Spleen (tissue), 11 donors: Measurements from ENCODE around the gene MISP. TPM values are rescaled to one million over a fixed set of nuclear protein-coding genes. Genes with fewer than 3 reads are reported as not detected.

Experiments
- DNase-seq: peaks from one replicate; pipeline ENCODE4 v3.0.0-alpha.2; 2020
- H3K27ac ChIP-seq, 8 donors: fragments of 200-600 bp; sonication (generic) in 7 of 8; 1 replicate in 4 of 8; 2 replicates in 4 of 8; pipeline versions ENCODE4 v1.5.0 to v1.8.0; 2016 to 2021; ENCODE audit warnings: inconsistent platforms in 4 of 8, mild to moderate bottlenecking in 4 of 8, moderate library complexity in 1 of 8
- H3K27me3 ChIP-seq, 7 donors: fragments of 200-600 bp; sonication (generic) in 6 of 7; replicated peaks in 1 of 7; 1 replicate in 4 of 7; 2 replicates in 3 of 7; pipeline versions ENCODE4 v1.5.0 to v1.8.0; 2016 to 2021; ENCODE audit warnings: inconsistent platforms in 3 of 7, mild to moderate bottlenecking in 1 of 7
- H3K36me3 ChIP-seq, 6 donors: fragments of 200-600 bp; sonication (generic) in 5 of 6; 1 replicate in 4 of 6; 2 replicates in 2 of 6; pipeline versions ENCODE4 v1.5.0 to v1.8.0; 2016 to 2021; ENCODE audit warnings: inconsistent platforms in 2 of 6
- H3K4me1 ChIP-seq, 6 donors: fragments of 200-600 bp; sonication (generic) in 5 of 6; 1 replicate in 3 of 6; 2 replicates in 3 of 6; pipeline versions ENCODE4 v1.5.0 to v1.8.0; 2016 to 2021; ENCODE audit warnings: inconsistent platforms in 3 of 6
- H3K4me3 ChIP-seq, 8 donors: fragments of 200-600 bp; sonication (generic) in 7 of 8; 1 replicate in 4 of 8; 2 replicates in 4 of 8; pipeline versions ENCODE4 v1.5.0 to v1.8.0; 2016 to 2021; ENCODE audit warnings: inconsistent platforms in 4 of 8, mild to moderate bottlenecking in 4 of 8, moderate library complexity in 2 of 8
- H3K9me3 ChIP-seq, 8 donors: fragments of 200-600 bp; sonication (generic) in 7 of 8; 1 replicate in 4 of 8; 2 replicates in 4 of 8; pipeline versions ENCODE4 v1.5.0 to v1.8.0; 2016 to 2021; ENCODE audit warnings: inconsistent platforms in 4 of 8
- POLR2A ChIP-seq, 3 donors: fragments of 450-650 bp; IDR thresholded peaks; one replicate each; pipeline ENCODE4 v1.5.1; 2017; ENCODE audit warnings: antibody characterized with exemption in 3 of 3, mild to moderate bottlenecking in 1 of 3
- POLR2AphosphoS5 ChIP-seq, 3 donors: sonication (generic); formaldehyde crosslinking; IDR thresholded peaks; one replicate each; pipeline ENCODE4 v1.5.1; 2017; ENCODE audit warnings: antibody characterized with exemption in 3 of 3
- WGBS, 5 donors: extraction: QIAGEN DNeasy Blood & Tissue Kit in 3 of 5; methylation state at CpG; one replicate each; pipeline versions ENCODE4 v1.1.5 to v1.1.7; 2013 to 2018; 5-methylcytosine and 5-hydroxymethylcytosine counted together
- intact Hi-C: fragments of 100-400 bp; cut with DNase I; formaldehyde crosslinking; loops from one replicate; pipeline ENCODE4 v1.15.0; 2023; ENCODE audit warnings: low total_unique reads
- polyA plus RNA-seq, 3 donors: library from polyadenylated mRNA; stranded (reverse); fragments of 200-250 nt; gene quantifications; one replicate each; pipeline ENCODE4 v1.2.1, GENCODE V29; 2013
- total RNA-seq, 7 donors: library from RNA; depleted of rRNA in 3 of 7; stranded (reverse); fragments of >200 nt in 3 of 7; fragmentation: NEBNext Ultra II Directional in 4 of 7; extraction: Animal tissue kit (Norgen Biotek cat#: 25700) in 4 of 7; gene quantifications; one replicate each; pipeline versions ENCODE4 v1.1.0 to v1.2.1, GENCODE V29; 2016 to 2021
- TF ChIP-seq, protein P1 (sequence below), 11 experiments: fragments of 200-600 bp in 7 of 11; fragments of 450-650 bp in 4 of 11; sonication (generic) in 4 of 11; IDR thresholded peaks in 8 of 11; conservative IDR thresholded peaks in 3 of 11; 1 replicate in 7 of 11; 2 replicates in 4 of 11; pipeline versions ENCODE4 v1.4.0 to v1.8.0; 2016 to 2021; ENCODE audit warnings: antibody characterized with exemption in 11 of 11, inconsistent platforms in 4 of 11, mild to moderate bottlenecking in 1 of 11
- donor health status: healthy with polysubstance abuse.
- donor health status: DM: no; HTN: no; CAD: no; lungs with moderate emphysema.
- donor health status: DM: no; HTN: no; CAD: no.
- donor health status: Bipolar disorder and iron deficiency.
- donor health status: healthy.
- donor health status: DM: no; HTN: no; CAD: no.
- donor health status: DM: yes; HTN: yes; CAD: no.

MISP gene
- total and polyA plus RNA-seq, 10 donors: 0.13 TPM; not detected in 9

DNA sequence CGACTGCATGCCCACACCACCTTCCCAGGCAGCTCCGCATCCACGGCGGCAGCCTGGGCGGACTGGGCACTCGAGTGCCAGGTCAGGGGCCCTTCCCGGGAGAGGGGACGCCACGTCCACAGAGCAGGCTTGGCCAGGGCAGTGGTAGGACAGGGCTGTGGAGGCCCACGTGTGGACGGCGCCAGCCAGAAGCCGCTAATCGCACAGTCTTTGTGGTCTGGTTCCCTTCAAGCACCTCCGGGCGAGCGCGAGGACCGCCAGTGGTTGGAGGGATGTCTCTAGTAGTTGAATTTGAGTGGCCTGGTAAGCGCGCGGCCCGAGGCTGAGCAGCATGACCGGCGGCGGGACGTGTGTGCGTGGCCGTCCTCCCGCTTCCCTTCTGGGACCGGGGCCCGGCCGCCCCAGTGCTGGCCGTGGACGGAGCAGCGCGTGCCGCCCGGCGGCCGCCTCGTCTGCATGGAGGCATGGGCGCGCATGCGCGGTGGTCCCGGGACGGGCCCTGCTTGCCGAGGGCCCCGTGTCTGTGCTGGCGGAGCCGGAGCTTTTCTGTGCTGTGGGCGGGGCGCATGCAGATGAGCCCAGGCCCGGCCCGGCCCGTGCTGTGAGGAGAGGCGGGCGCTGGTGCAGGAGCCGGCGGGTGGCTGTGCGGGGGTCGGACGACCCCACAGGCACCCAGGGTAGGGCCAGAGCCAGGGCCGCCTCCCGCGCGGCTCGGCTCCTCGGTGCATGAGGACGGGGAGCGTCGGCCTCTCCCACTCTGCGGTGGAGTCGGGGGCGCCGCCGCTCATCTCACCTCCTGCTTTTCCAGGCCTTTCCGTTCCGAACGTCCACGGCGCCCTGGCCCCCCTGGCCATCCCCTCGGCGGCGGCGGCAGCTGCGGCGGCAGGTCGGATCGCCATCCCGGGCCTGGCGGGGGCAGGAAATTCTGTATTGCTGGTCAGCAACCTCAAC, 55.0 kb downstream of the MISP start:
- intact Hi-C loops: no loop called here
- Histone ChIP-seq H3K27ac (no peak overlapping the region), H3K4me1 (peaks cover 28 to 89% (median 52%) of the 10 kb centered on the region in 6 donors), H3K36me3 (peaks cover 16 to 100% (median 81%) of the 10 kb centered on the region in 6 donors), H3K9me3 (no peaks in the 10 kb centered on the region), H3K27me3 (no peaks in the 10 kb centered on the region), H3K4me3 (no peak overlapping the region)
- TF ChIP-seq POLR2A (IDR thresholded peaks at IDR 0.05): no peak
- TF ChIP-seq, protein P1, sequence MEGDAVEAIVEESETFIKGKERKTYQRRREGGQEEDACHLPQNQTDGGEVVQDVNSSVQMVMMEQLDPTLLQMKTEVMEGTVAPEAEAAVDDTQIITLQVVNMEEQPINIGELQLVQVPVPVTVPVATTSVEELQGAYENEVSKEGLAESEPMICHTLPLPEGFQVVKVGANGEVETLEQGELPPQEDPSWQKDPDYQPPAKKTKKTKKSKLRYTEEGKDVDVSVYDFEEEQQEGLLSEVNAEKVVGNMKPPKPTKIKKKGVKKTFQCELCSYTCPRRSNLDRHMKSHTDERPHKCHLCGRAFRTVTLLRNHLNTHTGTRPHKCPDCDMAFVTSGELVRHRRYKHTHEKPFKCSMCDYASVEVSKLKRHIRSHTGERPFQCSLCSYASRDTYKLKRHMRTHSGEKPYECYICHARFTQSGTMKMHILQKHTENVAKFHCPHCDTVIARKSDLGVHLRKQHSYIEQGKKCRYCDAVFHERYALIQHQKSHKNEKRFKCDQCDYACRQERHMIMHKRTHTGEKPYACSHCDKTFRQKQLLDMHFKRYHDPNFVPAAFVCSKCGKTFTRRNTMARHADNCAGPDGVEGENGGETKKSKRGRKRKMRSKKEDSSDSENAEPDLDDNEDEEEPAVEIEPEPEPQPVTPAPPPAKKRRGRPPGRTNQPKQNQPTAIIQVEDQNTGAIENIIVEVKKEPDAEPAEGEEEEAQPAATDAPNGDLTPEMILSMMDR (IDR thresholded peaks at IDR 0.05 in 8 of 11, conservative IDR thresholded peaks at IDR 0.05 in 3 of 11): peak in 1 of 11 experiments; percentile 1
- TF ChIP-seq POLR2AphosphoS5 (IDR thresholded peaks at IDR 0.05): peak in 2 of 3 donors; percentile 9 to 39
- DNase-seq: no peak
- 92 to 95% (median 94%) methylated on average over 48 to 93 of the region's 93 CpGs for WGBS, 5 donors

DNA sequence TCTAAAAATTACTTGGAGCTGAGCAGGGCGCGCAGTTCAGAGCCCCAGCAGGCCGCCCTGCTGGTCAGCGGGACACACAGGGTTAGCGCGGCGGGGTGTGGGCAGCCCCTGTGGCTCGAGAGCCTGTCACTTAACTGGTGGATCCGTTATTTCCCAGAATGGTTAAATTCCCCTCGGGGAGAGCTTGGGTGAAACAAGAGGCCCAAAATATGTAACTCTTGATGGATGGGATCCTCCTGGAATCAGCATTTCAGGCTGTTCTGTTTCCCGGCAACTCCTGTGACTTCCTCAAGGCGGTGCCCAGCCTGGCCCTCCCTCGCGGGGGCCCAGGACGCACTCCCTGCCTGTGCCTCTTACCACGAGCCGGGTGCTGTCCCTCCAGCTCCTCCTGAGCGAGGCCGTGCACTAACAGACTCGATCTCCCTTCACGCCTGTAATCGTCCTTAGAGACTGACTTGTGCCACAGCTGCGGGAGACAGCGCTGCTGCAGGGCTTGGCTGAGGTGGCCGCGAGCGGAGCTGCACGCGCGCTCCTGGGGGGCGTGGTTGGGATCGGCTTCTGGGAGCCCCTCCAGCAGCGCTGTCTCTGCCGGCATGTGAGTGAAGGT, 56.0 kb downstream of the MISP start:
- no peaks in the 10 kb centered on the region for H3K9me3 ChIP-seq
- H3K36me3 ChIP-seq: peaks cover 21 to 100% (median 92%) of the 10 kb centered on the region in 6 donors
- DNase-seq: no peak
- peak overlapping the region in 1 of 8 donors; percentile 13 for H3K27ac ChIP-seq
- intact Hi-C loops: no loop called here
- 83 to 90% (median 85%) methylated on average over 30 to 34 of the region's 34 CpGs for WGBS, 5 donors
- H3K4me3 ChIP-seq: no peak overlapping the region
- peaks cover 17 to 78% (median 41%) of the 10 kb centered on the region in 6 donors for H3K4me1 ChIP-seq
- H3K27me3 ChIP-seq: no peaks in the 10 kb centered on the region
- peak; percentile 24 to 68 (median 44) for TF ChIP-seq POLR2AphosphoS5 (IDR thresholded peaks at IDR 0.05)
- TF ChIP-seq, protein P1 (IDR thresholded peaks at IDR 0.05 in 8 of 11, conservative IDR thresholded peaks at IDR 0.05 in 3 of 11): no peak

DNA sequence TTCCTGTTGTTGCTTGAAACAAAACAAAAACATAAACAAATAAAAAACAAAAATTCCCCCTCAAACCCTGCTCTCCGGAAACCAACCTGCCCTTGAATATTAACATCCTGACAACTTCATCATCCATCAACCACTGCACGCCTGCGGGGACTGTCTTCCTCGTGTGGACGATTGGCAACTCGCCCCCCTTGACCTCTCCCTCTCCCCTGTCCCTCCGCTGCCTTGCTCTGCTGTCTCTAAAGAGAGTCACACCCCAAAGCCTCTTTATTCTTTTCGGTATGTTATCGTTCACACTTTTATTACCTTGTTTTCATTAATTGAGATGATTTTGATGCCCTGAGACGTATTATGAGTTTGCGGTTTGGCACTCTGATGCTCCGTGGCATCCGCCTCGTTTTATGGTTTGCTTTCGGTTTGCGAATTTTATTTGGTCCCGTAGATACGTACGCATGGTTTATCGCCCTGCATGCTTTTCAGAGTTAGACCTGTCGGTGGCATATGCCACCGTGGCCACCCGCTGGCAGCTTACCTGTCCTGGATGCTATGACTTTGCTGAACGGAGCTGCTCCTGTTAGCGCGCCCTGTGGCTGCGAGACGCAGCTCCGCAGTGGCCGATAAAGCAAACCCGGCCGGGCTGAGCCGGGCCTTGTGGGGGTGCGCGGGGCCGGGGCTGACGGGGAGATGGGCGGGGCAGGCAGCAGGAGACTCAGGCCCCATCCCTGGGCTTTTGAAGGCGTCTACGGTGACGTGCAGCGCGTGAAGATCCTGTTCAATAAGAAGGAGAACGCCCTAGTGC, 56.9 kb downstream of the MISP start:
- no peaks in the 10 kb centered on the region for H3K27me3 ChIP-seq
- TF ChIP-seq POLR2A (IDR thresholded peaks at IDR 0.05) (no peak), POLR2AphosphoS5 (IDR thresholded peaks at IDR 0.05) (peak in 2 of 3 donors; percentile 19 to 56)
- TF ChIP-seq, protein P1 (IDR thresholded peaks at IDR 0.05 in 8 of 11, conservative IDR thresholded peaks at IDR 0.05 in 3 of 11): no peak
- intact Hi-C loops: no loop called here
- peaks cover 10 to 69% (median 32%) of the 10 kb centered on the region in 6 donors for H3K4me1 ChIP-seq
- no peak for DNase-seq
- WGBS, 5 donors: 87 to 93% (median 90%) methylated on average over 37 to 44 of the region's 44 CpGs
- no peak overlapping the region for H3K27ac ChIP-seq
- H3K36me3 ChIP-seq: peaks cover 21 to 100% (median 95%) of the 10 kb centered on the region in 6 donors
- no peak overlapping the region for H3K4me3 ChIP-seq
- peaks cover 0 to 3% (median 0%) of the 10 kb centered on the region in 8 donors for H3K9me3 ChIP-seq
